HG03457 (cell line): ENCODE data around the gene PLCZ1.
"Not testable (repeated sequence)": the region's sequence is repeated elsewhere in the genome, so short reads cannot be mapped to it uniquely, and the experiment has no call there.

Experiments used
- ATAC-seq: cut with Tn5 transposase; IDR thresholded peaks from one replicate; pipeline ENCODE4 v1.9.1; 2021; ENCODE audit warnings: moderate number of reproducible peaks; ENCODE audit not compliant: unreplicated experiment

PLCZ1 gene

GRCh38 chr12:18703911-18704310 is 33.9 kb downstream of the PLCZ1 start:
- no peak for ATAC-seq

- ATAC-seq: no peak
Measured at GRCh38 chr12:18703321-18703720, 34.5 kb downstream of the PLCZ1 start.

DNA sequence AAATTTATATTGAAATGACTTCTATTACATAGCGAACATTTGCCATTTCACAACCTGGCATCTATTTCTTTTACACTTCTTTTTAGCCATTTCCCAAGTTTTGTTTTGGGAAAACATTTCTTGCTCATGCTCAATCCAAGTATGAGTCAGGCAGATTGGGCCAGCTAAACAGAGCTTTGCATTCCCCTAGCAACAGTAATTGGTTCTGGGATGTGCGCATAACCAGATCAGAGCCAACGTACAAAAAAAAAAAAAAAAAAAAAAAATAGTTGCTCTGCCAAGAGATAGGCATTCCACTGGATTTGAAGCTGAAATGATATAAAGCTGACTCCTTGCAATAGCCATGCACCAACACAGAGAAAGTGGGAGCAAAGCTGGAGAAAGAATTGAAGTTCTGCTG is 37.5 kb downstream of the PLCZ1 start:
- ATAC-seq: no peak

DNA sequence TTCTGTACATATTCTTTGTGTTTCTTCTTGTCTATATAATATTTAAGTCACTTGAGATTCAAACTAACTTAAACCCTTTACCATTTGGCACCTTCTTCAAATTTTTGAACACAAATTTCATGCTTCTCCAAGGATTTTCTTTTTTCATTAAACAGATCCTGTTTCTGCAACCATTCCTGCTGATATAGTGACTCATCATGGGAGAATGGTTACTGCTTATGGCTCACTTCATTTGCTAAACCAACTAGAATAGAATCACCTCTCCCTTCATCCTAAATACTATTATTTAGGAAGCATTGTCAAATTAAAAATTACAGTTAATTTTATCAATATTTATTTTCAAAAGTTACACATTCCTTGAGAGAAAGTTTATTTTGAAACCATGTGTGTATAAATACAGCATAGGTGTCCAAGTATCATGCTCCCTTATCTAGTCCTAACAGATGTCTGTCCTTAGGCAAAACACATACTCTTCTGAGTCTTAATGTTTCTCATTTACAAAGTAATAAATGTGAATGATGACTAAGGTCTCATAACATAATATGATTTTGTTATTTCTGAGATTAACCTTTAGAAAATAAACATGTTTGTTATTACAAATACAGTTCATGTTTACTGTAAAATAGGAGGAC is 40.7 kb downstream of the PLCZ1 start:
- ATAC-seq: no peak

DNA sequence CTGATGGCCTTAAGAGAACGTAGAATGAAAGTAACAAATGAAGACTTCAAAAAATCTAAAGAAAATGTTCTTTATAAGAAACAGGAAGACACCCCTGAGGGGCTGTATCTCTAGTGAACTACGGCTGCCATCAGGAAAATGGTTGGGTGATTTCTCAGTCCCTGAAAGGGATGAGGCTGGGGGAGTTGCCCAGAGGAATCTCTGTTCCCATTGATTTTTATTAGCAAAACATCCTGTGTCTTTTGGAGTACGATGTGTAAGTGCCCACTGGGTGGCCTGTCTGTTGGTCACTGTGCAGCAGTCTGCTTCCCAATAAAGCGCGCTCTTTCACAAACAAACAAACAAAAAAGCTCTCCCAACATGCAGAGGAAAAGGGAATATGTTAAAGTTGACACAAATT is 43.8 kb downstream of the PLCZ1 start:
- ATAC-seq: not testable (repeated sequence)

DNA sequence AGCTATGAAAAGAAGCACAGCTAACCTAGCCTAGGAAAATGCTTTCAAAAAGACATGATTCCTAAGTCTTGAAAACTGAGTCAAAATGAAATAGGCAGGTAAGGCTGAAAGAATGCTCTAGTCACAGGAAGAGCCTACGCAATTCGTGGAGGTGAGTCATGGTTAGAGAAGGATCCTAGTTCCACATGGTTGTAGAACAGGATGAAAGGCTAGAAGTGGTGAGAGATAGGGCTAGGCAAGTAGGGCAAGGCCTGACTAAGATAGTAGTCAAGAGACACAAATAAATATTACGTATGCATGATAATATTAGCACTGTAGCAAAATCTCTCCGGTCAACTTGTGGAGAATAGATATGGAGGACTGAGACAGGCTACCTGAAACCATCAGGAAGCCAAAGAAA is 47.2 kb downstream of the PLCZ1 start:
- ATAC-seq: no peak

DNA sequence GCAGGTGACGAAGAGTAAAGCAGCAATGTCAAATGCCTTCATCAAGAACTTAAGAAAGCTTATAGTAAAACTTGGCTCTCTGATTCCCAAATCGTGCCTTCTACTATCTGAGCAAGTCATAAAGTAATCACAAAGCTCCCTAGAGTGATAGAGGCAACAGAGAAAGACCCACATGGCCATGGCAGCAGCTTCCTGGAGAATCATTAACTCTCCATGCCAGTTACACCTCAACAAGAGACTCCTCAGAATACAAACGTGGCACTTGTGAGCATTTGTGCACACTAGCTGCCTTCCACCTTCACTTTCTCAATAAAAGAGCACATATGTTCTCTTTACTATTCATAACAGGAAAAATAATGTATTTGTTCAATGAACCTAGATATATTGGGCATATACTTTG is 48.0 kb downstream of the PLCZ1 start:
- no peak for ATAC-seq

DNA sequence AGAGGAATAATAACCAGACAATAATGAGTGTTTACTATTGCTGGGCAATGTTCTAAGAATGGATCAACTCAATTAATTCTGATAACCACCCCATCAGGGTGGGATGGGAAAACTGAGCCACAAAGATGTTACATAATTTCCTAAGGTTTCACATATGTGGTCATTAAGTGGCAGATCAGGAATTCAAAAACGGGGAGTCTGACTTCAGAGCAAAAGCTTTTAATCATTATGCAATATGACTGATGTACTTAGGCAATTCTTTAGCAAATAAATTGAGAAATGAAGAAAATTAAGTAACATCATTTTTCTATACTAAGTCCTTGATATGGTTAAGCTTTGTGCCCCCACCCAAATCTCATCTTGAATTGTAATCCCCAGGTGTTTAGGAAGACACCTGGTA is 53.4 kb downstream of the PLCZ1 start:
- ATAC-seq: no peak

DNA sequence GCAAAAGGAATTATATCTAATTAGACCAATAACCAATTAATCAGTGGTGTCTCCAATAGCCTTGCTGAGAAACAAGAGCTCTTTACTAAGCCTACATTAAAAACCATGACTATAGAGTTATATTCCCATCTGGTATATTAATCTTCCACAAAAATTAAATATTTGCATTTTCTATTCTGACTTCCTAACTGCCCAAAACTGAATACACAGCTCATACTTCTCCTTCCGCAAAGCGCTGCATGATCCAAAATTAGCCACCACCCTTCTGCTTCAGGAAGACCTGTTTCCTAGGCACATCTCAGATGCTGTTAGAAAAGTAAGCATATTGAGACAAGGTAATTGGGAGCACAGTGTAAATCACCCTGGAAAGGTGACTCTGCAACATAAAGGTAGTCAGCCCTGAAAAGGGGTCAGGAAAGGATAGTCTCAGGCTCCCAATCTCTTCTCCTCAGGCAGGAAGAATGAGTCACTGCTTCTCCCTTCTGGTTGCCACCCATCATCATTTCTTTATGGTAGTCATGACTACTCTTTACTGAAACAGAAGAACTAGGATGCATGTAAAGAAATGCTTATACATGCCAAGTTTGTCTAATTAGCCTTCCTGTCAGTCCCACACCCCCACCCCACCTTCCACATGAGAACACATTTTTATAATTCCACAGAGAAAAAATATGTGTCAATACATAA is 54.3 kb downstream of the PLCZ1 start:
- ATAC-seq: no peak

- no peak for ATAC-seq
Measured at GRCh38 chr12:18681818-18682217, 56.0 kb downstream of the PLCZ1 start.

GRCh38 chr12:18676996-18677588 is 60.7 kb downstream of the PLCZ1 start:
- ATAC-seq: no peak

DNA sequence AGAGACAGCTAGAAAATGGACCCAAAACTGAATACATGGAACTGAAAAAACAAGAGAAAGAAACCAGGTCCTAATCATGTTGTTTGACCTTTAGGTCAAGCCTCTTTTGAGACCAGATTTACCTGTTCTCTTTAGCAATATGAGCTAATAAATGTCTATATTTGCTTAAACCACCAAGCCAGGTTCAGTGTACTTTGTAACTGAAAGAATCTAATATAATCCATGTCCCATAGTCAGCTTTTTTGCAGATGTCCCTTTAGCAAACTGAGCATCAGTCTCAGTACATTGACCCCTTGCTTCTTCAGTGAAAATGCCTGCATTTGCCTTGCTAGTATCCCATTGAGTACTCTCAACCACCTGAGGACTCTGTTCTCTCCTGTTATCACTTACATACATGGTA is 61.7 kb downstream of the PLCZ1 start:
- ATAC-seq: no peak

DNA sequence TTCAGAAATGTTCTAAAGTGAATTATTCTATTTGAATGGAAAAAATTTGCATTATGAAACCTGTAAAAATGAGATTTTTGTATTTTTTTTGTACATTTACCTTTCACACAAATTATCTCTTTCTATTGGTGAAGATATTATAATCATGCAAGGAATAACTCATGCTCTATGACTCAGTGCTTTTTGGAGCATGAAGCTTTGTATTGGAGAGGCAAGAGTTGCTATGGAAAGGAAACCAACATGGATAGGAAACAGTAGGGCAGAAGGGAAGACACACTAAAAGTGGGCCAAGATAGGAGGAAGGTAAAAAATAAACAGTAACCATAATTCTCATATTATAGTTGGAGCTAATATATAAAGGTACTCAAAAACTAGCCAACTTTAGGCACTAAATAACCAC is 79.0 kb downstream of the PLCZ1 start:
- ATAC-seq: no peak

DNA sequence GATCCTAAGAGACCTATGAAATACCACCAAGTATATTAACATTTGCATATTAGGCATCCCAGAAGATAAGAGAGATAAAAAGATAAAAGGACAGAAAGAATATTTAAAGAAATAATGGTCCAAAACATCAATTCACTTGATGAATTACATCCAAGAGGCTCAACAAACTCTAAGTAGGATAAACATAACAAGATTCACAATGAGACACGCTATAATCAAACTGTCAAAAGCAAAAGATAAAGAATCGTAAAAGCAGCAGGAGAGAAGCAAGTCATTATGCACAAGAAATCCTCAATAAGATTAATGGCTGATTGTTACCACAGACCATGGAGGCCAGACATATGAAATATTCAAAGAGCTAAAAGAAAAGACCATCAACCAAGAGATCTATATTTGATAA is 79.6 kb downstream of the PLCZ1 start:
- ATAC-seq: no peak

DNA sequence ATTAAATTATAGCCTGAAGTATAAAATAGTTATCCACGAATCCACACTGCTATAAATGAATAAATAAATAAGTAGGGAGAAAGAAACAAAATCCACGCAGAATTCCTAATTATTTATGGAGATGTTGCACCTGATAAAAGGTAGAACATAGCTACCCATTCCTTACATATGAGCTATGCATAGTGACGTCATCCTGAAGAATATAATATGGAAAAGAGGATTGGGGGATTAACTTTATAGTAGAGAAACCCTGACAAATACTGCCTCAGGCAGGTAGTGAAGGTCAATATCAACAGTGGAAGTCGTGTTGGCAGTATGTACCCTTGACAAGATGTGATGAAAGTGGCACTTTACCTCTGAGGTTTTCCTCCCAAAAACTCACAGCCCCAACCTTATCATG is 82.5 kb downstream of the PLCZ1 start:
- no peak for ATAC-seq

- no peak for ATAC-seq
Measured at GRCh38 chr12:18653465-18653864, 84.3 kb downstream of the PLCZ1 start.

DNA sequence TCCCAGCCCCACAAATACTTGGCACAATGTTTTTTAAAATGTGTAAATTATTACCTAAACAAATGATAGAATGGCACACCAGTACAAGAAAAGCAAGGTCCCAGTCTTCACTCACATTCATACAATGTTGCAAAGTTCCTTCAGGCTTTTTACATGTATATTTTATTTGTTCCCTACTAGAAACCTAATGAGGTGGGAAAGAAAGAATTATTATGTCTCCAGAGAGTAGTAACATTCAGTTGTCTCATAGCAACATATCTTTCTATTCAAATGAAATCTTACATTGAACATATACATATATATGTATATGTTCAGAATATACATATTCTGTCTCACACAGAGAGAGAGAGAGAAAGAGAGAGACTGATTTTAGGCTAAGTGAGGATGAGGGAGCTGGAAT is 85.2 kb downstream of the PLCZ1 start:
- no peak for ATAC-seq

- ATAC-seq: no peak
Measured at GRCh38 chr12:18651525-18651924, 86.3 kb downstream of the PLCZ1 start.

- no peak for ATAC-seq
Measured at GRCh38 chr12:18646286-18646890, 91.4 kb downstream of the PLCZ1 start.

GRCh38 chr12:18644564-18644963 is 93.2 kb downstream of the PLCZ1 start:
- ATAC-seq: no peak

GRCh38 chr12:18643681-18644080 is 94.1 kb downstream of the PLCZ1 start:
- no peak for ATAC-seq

DNA sequence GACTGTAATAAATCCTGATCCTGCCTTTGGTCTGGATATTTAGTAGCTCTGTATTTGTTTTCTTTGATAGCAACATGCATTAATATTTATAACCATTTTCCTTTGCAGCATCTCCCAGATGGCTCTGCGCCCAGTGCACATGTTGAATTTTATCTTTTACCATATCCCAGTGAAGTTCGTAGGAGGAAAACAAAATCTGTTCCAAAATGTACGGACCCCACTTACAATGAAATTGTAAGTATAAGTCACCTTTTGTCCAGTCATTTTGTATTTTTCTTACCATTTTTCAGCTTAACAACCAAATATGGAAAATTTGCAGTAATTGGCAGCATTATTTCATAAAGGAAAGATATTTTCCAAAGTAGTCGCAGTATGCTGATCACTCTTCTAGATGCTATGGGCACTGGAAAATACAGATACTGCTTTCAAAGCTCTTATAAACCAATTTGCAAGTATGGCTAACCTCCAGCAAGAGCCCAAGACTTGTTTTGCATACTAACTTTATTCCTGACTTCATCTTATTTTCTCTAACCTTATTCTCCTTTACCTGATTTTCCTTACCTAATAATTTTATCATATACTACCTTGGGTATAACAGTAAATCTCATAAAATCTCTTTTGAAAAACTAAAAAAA is 97.4 kb downstream of the PLCZ1 start:
- no peak for ATAC-seq
